Measurements from ENCODE around the gene STUM. TPM values are rescaled to one million over a fixed set of nuclear protein-coding genes. Genes with fewer than 3 reads are reported as not detected.
A peak's percentile ranks its signal among the peaks of the same experiment; 100 is the strongest.

Gene STUM
- total RNA-seq, 1 experiment from 2014 or later, result not detected

- H3K36me3 ChIP-seq, result no peaks in the 10 kb centered on the region
- DNase-seq, result no peak
- H3K4me3 ChIP-seq, result peak overlapping the region; percentile 28
- H3K27me3 ChIP-seq, result peaks cover 23% of the 10 kb centered on the region
- no peaks in the 10 kb centered on the region for H3K9me3 ChIP-seq
These were observed 751 bp downstream of the STUM start for GRCh38 chr1:226549094-226549936.

- DNase-seq, result peak; percentile 42
These were observed 1.5 kb downstream of the STUM start for GRCh38 chr1:226549937-226550671.

DNA sequence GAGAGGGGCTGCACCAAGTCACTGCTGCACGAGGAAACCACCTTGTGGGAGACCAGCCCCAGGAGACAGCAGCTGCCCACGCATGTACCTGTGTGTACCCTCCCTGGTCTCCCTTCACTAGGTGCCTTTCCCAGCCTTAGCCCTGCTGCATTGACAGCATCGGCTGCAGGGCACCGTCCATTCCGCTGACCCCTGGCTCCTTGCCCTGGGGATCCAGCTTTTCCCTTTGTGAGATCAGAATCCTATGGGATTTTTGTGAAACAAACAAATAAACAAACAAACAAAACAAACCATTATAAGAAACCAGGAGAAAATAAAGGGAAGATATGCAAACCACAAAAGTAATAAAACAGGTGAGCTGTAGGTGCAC, 2.1 kb downstream of the STUM start:
- no peaks in the 10 kb centered on the region for H3K9me3 ChIP-seq
- H3K36me3 ChIP-seq, result no peaks in the 10 kb centered on the region
- peaks cover 26% of the 10 kb centered on the region for H3K27me3 ChIP-seq
- DNase-seq, result no peak
- no peak overlapping the region for H3K4me3 ChIP-seq

More at GRCh38 chr1:226549937-226550671, 1.5 kb downstream of the STUM start:
- no peaks in the 10 kb centered on the region for H3K36me3 ChIP-seq
- H3K9me3 ChIP-seq, result no peaks in the 10 kb centered on the region
- H3K27me3 ChIP-seq, result peaks cover 26% of the 10 kb centered on the region
- H3K4me3 ChIP-seq, result no peak overlapping the region

DNA sequence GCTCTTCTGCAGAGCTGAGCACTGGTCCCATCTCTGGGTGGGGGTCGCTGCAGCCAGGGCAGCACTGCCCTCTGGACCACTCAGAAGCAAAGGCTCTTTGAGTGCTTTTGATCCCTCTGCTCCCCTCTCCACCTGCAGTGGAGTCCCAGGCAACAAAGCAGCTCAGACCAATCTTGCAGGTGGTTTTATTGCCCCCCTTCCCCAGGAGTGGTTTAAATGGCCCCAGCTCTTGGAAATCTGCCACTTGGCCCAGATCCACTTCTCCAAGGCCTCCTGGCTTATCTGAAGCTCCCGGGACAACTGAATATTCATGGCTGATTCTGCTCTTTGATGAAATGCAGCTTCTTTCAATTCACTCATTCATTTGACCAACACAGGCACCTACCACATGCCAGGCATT, 2.7 kb downstream of the STUM start:
- no peak for DNase-seq
- Histone ChIP-seq H3K9me3 (no peaks in the 10 kb centered on the region), H3K4me3 (no peak overlapping the region), H3K27me3 (peaks cover 26% of the 10 kb centered on the region), H3K36me3 (no peaks in the 10 kb centered on the region)

- no peak for DNase-seq
- no peaks in the 10 kb centered on the region for H3K9me3 ChIP-seq
- H3K4me3 ChIP-seq, result no peak overlapping the region
- H3K36me3 ChIP-seq, result no peaks in the 10 kb centered on the region
- H3K27me3 ChIP-seq, result peaks cover 26% of the 10 kb centered on the region
These were observed 3.5 kb downstream of the STUM start for GRCh38 chr1:226552061-226552460.

- DNase-seq, result no peak
- Histone ChIP-seq H3K27me3 (peaks cover 23% of the 10 kb centered on the region), H3K4me3 (no peak overlapping the region), H3K9me3 (no peaks in the 10 kb centered on the region), H3K36me3 (no peaks in the 10 kb centered on the region)
These were observed 4.8 kb downstream of the STUM start for GRCh38 chr1:226553266-226553923.

GRCh38 chr1:226553924-226554282, 5.3 kb downstream of the STUM start:
- no peaks in the 10 kb centered on the region for H3K9me3 ChIP-seq
- no peak overlapping the region for H3K4me3 ChIP-seq
- H3K36me3 ChIP-seq, result no peaks in the 10 kb centered on the region
- no peak for DNase-seq
- H3K27me3 ChIP-seq, result peaks cover 21% of the 10 kb centered on the region

GRCh38 chr1:226555092-226555491, 6.5 kb downstream of the STUM start:
- H3K27me3 ChIP-seq, result peaks cover 10% of the 10 kb centered on the region
- H3K36me3 ChIP-seq, result no peaks in the 10 kb centered on the region
- no peak for DNase-seq
- no peak overlapping the region for H3K4me3 ChIP-seq
- no peaks in the 10 kb centered on the region for H3K9me3 ChIP-seq

- no peaks in the 10 kb centered on the region for H3K36me3 ChIP-seq
- no peak overlapping the region for H3K4me3 ChIP-seq
- H3K27me3 ChIP-seq, result peaks cover 5% of the 10 kb centered on the region; the same call in 1 of the 2 replicates
- no peaks in the 10 kb centered on the region for H3K9me3 ChIP-seq
- no peak for DNase-seq
These were observed 8.9 kb downstream of the STUM start for GRCh38 chr1:226557424-226557823.

GRCh38 chr1:226558036-226558650, 9.6 kb downstream of the STUM start:
- Histone ChIP-seq H3K36me3 (no peaks in the 10 kb centered on the region), H3K4me3 (no peak overlapping the region), H3K9me3 (no peaks in the 10 kb centered on the region), H3K27me3 (peaks cover 5% of the 10 kb centered on the region; the same call in 1 of the 2 replicates)
- no peak for DNase-seq

- no peak for DNase-seq
- H3K27me3 ChIP-seq, result no peaks in the 10 kb centered on the region
- no peak overlapping the region for H3K4me3 ChIP-seq
- H3K36me3 ChIP-seq, result no peaks in the 10 kb centered on the region
- no peaks in the 10 kb centered on the region for H3K9me3 ChIP-seq
These were observed 11.7 kb downstream of the STUM start for GRCh38 chr1:226560243-226560642.

DNA sequence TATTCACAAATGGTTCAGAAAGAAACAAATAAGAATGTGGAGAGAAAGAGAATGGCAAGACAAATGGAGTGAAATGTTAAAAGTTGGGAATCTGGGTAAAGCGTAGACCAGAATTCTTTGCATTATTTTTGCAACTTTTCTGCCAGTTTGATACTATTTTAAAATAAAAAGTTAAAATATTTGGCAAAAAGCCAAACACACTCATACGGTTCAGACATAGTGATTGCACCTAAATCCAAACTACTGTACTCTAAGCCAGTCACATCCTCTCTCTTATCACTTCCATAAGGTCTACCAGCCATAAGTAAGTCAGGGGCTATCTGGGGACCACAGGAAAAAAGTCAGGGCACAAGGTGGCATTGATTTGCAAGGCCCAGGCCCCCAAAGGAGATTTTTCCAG, 14.4 kb downstream of the STUM start:
- DNase-seq, result no peak
- Histone ChIP-seq H3K27me3 (0 out of 2 replicates have a peak, but pooled peaks cover 2% of the 10 kb centered on the region), H3K9me3 (no peaks in the 10 kb centered on the region), H3K4me3 (no peak overlapping the region), H3K36me3 (no peaks in the 10 kb centered on the region)

DNA sequence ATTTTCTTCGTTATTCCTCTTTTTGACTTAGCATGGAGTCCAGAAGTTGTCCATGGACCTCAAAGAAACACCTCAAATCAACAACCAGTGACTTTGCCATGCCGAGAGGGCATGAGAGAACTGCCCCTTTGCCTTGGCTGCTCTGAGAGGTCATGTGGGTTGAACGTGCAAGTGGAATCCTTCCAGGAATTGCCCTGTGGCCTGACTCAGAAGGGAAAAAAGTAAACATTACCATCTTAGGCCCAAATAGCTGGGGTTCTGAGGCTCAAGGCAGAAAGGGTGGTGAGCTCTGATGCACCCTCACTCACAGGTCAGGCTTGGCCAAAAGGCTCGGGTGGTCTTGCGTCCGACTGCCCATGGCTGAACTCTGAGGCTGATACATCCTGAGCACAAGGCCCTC, 15.1 kb downstream of the STUM start:
- DNase-seq, result peak; percentile 38
- no peaks in the 10 kb centered on the region for H3K9me3 ChIP-seq
- H3K27me3 ChIP-seq, result 0 out of 2 replicates have a peak, but pooled peaks cover 2% of the 10 kb centered on the region
- H3K4me3 ChIP-seq, result no peak overlapping the region
- no peaks in the 10 kb centered on the region for H3K36me3 ChIP-seq

GRCh38 chr1:226565476-226565875, 16.9 kb downstream of the STUM start:
- no peak for DNase-seq
- Histone ChIP-seq H3K36me3 (no peaks in the 10 kb centered on the region), H3K4me3 (no peak overlapping the region), H3K27me3 (0 out of 2 replicates have a peak, but pooled peaks cover 2% of the 10 kb centered on the region), H3K9me3 (no peaks in the 10 kb centered on the region)

GRCh38 chr1:226566234-226566633, 17.7 kb downstream of the STUM start:
- no peak overlapping the region for H3K4me3 ChIP-seq
- DNase-seq, result no peak
- 0 out of 2 replicates have a peak, but pooled peaks cover 2% of the 10 kb centered on the region for H3K27me3 ChIP-seq
- no peaks in the 10 kb centered on the region for H3K9me3 ChIP-seq
- H3K36me3 ChIP-seq, result no peaks in the 10 kb centered on the region

DNA sequence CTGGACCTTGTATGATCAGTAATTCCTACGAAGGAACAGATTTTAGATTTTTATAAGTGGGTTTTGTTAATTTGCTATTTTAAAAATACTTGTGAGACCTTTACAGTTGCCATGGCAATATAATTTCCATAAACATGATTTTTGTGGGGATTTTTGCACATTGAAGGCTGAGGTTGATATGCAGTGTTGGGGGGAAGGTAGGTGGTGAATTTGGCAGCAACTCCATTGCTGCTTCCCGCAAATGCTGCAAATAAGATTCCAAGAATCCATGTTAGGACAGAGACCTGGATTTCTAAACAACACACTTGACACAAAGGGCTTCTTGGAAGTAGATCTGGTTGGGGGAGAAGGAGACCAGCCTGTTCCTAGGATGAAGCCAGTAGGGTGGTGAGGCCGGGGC, 18.2 kb downstream of the STUM start:
- no peaks in the 10 kb centered on the region for H3K36me3 ChIP-seq
- H3K4me3 ChIP-seq, result no peak overlapping the region
- DNase-seq, result no peak
- no peaks in the 10 kb centered on the region for H3K9me3 ChIP-seq
- H3K27me3 ChIP-seq, result 0 out of 2 replicates have a peak, but pooled peaks cover 2% of the 10 kb centered on the region
